PC-3 (cell line): ENCODE measurements around the gene GADD45B.

ENCODE experiments used
- CTCF ChIP-seq: fragments of 300-600 bp; sonication (generic); conservative IDR thresholded peaks from 2 replicates; pipeline ENCODE4 v1.5.1; 2017; ENCODE audit warnings: antibody characterized with exemption, low read depth, mild to moderate bottlenecking, low read length
- EZH2 ChIP-seq: fragments of 300-600 bp; sonication (generic); IDR thresholded peaks from one replicate; pipeline ENCODE4 v1.6.1; 2017; ENCODE audit warnings: antibody characterized with exemption, mild to moderate bottlenecking, low read length; ENCODE audit not compliant: unreplicated experiment

DNA sequence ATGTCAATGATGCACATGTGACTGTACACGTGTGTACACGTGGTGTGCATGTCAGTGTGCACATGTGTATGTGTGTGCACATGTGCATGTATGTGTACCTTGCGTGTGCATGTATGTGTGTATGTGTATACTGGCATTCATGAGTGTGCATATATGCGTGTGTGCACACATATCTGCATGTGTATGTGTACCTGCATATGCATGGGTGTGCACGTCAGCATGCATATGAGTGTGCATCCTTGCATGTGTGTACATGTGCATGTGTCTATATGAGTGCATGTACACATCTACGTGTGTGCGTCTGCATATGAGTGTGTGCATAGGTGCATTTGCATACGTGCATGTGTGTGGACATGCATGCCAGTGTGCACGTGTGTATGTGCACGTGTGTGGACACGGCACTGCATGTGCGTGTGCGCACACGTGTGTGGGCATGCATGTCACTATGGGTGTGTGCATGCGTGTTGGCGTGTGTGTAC lies 48.5 kb downstream of the GADD45B start:
- TF ChIP-seq EZH2: no peak
- no peak for TF ChIP-seq CTCF
